GM19452 (cell line): ENCODE data around the gene SIVA1.
A peak's percentile ranks its signal among the peaks of the same experiment; 100 is the strongest.
"Not testable (repeated sequence)": the region's sequence is repeated elsewhere in the genome, so short reads cannot be mapped to it uniquely, and the experiment has no call there.

Source experiments
- ATAC-seq: cut with Tn5 transposase; IDR thresholded peaks from one replicate; pipeline ENCODE4 v1.9.1; 2021; ENCODE audit not compliant: unreplicated experiment

Gene SIVA1

DNA sequence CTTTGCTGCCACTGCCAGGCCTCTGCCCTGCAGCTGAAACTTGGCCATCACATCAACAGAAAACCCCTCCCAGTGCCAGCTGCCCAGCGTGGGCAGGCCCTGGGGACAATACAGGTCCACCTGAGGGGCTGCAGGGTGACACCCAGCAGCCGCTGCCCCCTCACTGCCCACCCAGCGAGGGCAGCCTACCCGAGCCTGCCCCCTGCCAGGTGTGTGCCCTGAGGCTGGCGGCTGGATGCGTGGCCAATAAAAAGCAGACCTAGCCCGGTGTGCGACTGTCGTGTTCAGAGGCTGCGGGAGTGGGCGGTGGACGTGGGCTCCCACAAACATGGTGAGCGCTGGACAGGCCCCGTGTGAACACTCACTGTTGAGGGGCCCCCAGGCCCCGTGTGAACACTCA, 33.6 kb upstream of the SIVA1 start:
- ATAC-seq = no peak

DNA sequence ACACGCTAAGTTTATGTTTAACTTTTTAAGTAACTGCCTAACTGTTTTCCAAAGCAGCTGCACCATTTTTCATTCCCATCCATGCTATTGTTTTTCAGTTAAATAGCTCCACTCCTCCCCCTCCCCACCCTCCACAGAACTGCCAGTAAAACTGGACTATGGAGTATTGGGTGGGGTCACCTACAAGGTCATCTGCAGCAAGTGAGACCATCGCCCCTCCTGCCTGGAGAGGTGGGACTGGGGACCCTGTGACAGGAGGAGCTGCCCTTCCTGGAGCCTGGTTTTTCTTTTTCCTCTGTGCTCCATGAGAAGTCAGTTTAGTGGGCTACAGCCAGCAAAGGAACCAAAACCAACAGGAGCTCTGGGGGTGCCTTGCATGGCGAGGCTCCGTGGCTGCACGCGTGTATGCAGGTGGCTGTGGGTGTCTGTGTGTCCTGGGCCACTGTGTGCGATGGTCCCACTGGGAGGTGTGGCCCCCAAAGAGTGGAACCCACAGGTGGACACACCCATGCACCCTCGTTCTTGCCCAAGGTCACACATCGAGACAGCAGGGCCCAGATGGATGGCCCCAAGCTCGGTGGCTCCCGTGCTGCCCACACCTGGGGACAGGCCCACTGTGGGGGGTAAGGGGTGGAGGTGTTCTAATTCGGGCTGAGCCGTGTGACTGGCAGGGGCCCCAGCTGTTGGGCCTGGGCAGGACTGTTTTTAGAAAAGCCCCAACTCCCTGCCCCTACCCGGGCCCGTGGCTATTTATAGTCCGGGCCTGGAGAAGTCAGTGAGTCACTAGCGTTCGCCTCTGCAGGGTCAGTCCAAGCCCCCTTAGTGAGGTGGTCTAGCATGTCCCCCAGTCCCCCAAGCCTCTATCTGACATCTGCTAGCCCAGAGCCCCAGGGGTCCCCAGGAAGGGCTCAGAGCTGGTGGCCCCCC, 31.2 kb upstream of the SIVA1 start:
- no peak for ATAC-seq

- ATAC-seq = no peak
These were observed 29.9 kb upstream of the SIVA1 start for GRCh38 chr14:104722938-104723650.

DNA sequence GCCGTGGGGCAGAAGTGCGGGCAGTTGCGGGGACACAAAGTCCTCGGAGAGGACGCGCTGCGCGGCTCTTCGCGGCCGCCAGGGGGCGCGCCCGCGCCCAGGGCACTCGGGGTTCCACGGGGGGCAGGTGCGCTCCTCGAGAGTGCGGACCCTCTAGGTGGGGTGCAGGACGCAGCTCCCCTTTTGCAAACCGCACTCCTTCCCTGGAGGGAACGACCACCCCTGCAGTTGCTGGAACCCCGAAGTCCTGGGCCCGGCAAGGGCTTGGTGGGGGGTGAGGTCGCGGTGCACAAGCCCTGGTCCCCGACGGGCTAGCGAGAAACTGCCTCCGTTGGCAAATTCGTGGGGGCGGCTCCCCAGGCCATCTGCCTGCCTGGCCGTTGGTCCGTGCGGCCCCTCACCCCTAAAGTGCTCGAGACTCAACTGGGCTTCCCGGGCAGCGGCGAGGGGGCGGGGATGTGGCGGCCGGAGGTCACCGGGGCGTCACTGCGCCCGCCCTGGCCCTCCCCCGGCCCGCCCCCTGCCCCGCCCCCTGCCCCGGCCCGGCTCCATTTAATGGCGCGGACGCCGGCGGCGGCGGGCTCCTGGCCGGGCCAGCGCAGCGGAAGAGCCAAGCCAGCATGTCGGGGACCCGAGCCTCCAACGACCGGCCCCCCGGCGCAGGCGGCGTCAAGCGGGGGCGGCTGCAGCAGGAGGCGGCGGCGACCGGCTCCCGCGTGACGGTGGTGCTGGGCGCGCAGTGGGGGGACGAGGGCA, 29.1 kb upstream of the SIVA1 start, which contains the start of gene ADSS1:
ADSS1 (plus strand) TSS at position 579 of the 756 bp plus-strand sequence; CDS start at position 621, 42 bp downstream.
- peak; percentile 61 for ATAC-seq

DNA sequence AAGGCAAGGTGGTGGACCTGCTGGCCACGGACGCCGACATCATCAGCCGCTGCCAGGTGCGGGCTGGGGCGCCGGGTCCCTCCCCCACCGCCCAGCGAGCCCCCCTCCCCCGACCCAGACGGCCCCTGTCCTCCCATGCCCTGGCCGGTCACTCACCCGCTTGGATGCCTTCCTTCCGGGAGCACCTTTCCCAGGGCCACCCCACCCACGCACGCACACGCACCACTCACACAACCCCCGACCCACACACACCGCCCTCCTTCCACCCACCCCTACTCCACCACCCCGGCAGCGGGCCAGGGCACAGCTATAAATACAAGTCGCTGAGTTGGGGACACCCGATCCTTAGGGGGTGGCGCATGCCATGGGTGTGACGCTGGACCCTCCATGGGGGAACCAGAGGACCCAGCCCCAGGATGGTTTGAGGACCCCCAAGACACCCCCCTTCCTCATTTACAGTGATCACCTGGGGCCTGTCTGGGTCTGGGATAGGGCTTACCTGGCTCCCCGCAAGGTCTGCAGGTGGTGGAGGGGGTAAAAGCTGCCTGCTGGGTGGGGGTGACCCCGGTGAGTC, 28.5 kb upstream of the SIVA1 start:
- no peak for ATAC-seq

GRCh38 chr14:104724981-104725771, 27.8 kb upstream of the SIVA1 start:
- ATAC-seq = no peak

- no peak for ATAC-seq
These were observed 27.0 kb upstream of the SIVA1 start for GRCh38 chr14:104725772-104726548.

- no peak for ATAC-seq
These were observed 26.1 kb upstream of the SIVA1 start for GRCh38 chr14:104726600-104727451.

DNA sequence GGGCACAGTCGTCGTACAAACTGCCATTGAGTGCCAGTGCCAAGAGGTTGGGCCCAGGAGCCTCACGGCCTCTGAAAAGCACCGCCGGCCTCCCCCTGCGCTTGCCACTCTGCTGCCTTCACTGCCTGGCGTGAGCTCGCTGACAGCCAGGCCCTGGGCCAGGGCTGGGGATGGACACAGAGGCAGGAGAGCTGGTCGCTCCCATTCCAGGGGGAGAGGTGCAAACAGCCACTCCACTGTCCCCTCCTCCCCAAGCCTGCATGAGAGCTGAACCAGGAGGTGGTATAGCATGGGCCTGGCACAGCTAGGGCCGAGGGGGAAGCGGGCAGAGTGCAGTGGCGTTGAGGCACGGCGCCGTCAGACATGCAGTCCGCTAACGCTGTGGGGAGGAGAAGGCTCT, 24.3 kb upstream of the SIVA1 start:
- ATAC-seq = no peak

DNA sequence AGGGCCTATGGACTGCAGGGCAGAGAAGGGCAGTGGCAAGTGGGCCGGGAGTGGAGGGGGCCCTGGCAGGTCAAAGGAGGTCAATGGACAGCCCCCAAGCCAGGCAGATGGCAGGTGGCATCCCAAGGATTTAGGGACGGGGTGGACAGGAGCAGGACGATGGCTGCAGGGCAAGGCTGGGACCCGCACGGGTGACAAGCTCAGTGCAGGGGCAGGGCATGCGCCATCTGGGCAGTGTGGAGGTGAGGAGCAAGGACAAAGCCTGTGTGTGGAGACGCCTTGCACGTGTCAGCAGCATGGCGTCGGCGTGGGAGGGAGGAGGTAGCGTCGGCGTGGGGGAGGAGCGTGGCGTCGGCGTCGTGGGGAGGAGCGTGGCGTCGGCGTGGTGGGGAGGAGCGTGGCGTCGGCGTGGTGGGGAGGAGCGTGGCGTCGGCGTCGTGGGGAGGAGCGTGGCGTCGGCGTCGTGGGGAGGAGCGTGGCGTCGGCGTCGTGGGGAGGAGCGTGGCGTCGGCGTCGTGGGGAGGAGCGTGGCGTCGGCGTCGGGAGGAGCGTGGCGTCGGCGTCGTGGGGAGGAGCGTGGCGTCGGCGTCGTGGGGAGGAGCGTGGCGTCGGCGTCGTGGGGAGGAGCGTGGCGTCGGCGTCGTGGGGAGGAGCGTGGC, 23.6 kb upstream of the SIVA1 start:
- ATAC-seq = not testable (repeated sequence)

GRCh38 chr14:104729835-104730181, 23.1 kb upstream of the SIVA1 start:
- ATAC-seq = no peak

- ATAC-seq = no peak
These were observed 22.5 kb upstream of the SIVA1 start for GRCh38 chr14:104730487-104730886.

GRCh38 chr14:104731320-104732294, 21.3 kb upstream of the SIVA1 start:
- no peak for ATAC-seq

- no peak for ATAC-seq
These were observed 20.6 kb upstream of the SIVA1 start for GRCh38 chr14:104732355-104732804.

GRCh38 chr14:104732931-104733681, 19.8 kb upstream of the SIVA1 start:
- no peak for ATAC-seq

DNA sequence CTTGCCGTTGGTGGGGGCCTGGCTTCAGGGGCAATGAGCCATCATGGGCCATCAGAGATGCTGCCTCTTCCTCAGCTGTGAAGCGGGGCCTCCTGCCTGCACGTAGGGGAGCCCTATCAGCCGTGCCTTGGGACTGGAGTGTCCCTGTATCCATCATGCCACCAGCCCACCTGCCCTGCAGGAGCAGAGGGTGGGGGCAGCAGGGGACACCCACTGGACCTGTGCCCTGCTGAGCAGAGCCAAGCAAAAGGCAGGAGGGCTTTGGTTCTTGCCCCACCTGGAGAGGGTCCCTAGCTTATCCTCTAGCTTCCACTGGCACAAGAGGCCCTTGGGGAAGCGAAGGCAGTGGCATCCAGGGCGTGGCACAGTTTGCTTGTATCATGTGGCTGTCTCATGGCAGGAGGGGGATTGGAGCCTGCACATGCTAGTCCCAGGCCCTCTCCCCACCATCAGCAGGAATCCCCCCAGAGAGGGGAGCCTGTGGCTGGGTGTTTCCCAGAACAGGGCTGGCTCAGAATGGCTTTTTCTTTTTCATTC, 18.8 kb upstream of the SIVA1 start:
- no peak for ATAC-seq
